ENCODE measurements around the gene TNRC6A.
"Not testable (repeated sequence)": the region's sequence is repeated elsewhere in the genome, so short reads cannot be mapped to it uniquely, and the experiment has no call there.

The TNRC6A gene

DNA sequence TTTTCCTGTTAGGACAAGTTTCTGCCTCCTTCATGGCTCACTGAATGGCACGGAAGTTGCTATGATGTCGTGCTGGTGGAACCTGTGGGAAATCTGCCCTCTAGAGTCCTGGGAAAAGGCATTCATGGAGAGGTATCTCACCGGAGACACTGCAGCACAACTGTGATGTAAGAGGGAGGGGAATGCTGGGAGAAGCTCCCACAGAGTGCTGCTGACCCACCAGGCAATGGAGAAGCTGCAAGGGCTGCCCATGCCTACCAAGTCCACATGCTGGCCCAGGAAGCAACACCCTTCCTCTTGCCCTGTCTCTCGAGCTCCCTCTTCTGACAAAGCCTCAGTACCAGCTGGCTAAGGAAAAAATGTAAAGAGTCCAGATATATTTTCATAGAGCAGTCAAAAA, 71.1 kb downstream of the TNRC6A start:
- no peak for TF ChIP-seq TAF1 (IDR thresholded peaks at IDR 0.05; ENCODE audit: borderline replicate concordance, low read depth, low read length)
- no peak for TF ChIP-seq POLR2A (IDR thresholded peaks at IDR 0.05; ENCODE audit: low read depth, low read length)
- no peak for TF ChIP-seq POLR2AphosphoS5 (IDR thresholded peaks at IDR 0.05; ENCODE audit: low read depth, low read length)
- no peak for DNase-seq (ENCODE audit: insufficient read length)
- no peak for FAIRE-seq

DNA sequence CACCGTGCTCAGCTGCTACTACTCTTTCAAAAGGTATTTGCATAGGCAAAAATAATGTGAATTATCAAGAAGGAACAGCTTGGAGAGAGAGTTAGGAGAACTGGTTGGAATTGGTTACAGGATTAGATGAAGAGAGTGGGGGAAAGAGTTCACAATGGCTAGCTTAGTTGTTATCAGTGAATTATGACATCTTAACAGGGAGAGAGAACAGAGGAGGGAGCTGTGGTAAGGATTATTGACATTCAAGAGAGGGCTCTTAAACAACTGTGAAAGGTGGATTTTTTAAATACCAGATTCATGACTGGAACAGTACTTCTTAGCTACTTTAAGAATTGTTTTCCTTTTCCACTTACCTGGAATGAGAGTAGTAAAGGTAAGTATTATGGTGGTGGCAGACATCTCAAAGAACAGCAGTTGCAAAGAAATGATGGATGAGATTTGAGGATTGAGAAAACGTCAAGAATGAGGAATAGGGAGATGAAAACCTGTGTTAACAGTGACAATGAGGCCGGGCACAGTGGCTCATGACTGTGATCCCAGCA, 72.4 kb downstream of the TNRC6A start:
- FAIRE-seq (no peak), DNase-seq (ENCODE audit: insufficient read length) (no peak)
- TF ChIP-seq POLR2A (IDR thresholded peaks at IDR 0.05; ENCODE audit: low read depth, low read length) (no peak), TAF1 (IDR thresholded peaks at IDR 0.05; ENCODE audit: borderline replicate concordance, low read depth, low read length) (no peak), POLR2AphosphoS5 (IDR thresholded peaks at IDR 0.05; ENCODE audit: low read depth, low read length) (no peak)

- TF ChIP-seq POLR2A (IDR thresholded peaks at IDR 0.05; ENCODE audit: low read depth, low read length) (no peak), POLR2AphosphoS5 (IDR thresholded peaks at IDR 0.05; ENCODE audit: low read depth, low read length) (no peak), TAF1 (IDR thresholded peaks at IDR 0.05; ENCODE audit: borderline replicate concordance, low read depth, low read length) (no peak)
- DNase-seq (ENCODE audit: insufficient read length) (no peak), FAIRE-seq (no peak)
Observed at GRCh38 chr16:24805484-24805883, 76.0 kb downstream of the TNRC6A start.

GRCh38 chr16:24807301-24807700, 77.8 kb downstream of the TNRC6A start:
- DNase-seq (ENCODE audit: insufficient read length), result no peak
- no peak for FAIRE-seq
- TF ChIP-seq POLR2AphosphoS5 (IDR thresholded peaks at IDR 0.05; ENCODE audit: low read depth, low read length), result no peak
- TF ChIP-seq TAF1 (IDR thresholded peaks at IDR 0.05; ENCODE audit: borderline replicate concordance, low read depth, low read length), result no peak
- TF ChIP-seq POLR2A (IDR thresholded peaks at IDR 0.05; ENCODE audit: low read depth, low read length), result no peak

- no peak for TF ChIP-seq TAF1 (IDR thresholded peaks at IDR 0.05; ENCODE audit: borderline replicate concordance, low read depth, low read length)
- no peak for TF ChIP-seq POLR2AphosphoS5 (IDR thresholded peaks at IDR 0.05; ENCODE audit: low read depth, low read length)
- TF ChIP-seq POLR2A (IDR thresholded peaks at IDR 0.05; ENCODE audit: low read depth, low read length), result no peak
- no peak for FAIRE-seq
Observed at GRCh38 chr16:24810951-24811843, 81.7 kb downstream of the TNRC6A start.

GRCh38 chr16:24812813-24813212, 83.4 kb downstream of the TNRC6A start:
- FAIRE-seq; DNase-seq (ENCODE audit: insufficient read length): not testable (repeated sequence)

More at GRCh38 chr16:24810951-24811843, 81.7 kb downstream of the TNRC6A start:
- no peak for DNase-seq (ENCODE audit: insufficient read length)

GRCh38 chr16:24815021-24815420, 85.6 kb downstream of the TNRC6A start:
- no peak for TF ChIP-seq TAF1 (IDR thresholded peaks at IDR 0.05; ENCODE audit: borderline replicate concordance, low read depth, low read length)
- TF ChIP-seq POLR2AphosphoS5 (IDR thresholded peaks at IDR 0.05; ENCODE audit: low read depth, low read length), result no peak
- no peak for TF ChIP-seq POLR2A (IDR thresholded peaks at IDR 0.05; ENCODE audit: low read depth, low read length)
- DNase-seq (ENCODE audit: insufficient read length), result no peak
- no peak for FAIRE-seq

DNA sequence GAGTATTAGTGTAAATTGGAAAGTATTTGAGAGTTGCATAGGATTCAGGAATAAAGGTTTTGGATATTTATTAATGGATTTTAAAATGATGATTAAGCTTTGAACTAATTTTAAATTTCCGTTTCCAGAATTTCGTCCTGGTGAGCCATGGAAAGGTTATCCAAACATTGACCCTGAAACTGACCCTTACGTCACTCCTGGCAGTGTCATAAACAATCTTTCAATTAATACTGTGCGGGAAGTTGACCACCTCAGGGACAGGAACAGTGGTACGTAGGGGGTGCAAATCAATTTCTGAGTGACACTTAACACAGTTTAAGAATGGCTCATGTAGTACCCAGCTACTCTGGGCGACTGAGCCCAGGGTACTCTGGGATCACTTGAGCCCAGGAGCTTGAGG, 87.2 kb downstream of the TNRC6A start:
- TF ChIP-seq POLR2AphosphoS5 (IDR thresholded peaks at IDR 0.05; ENCODE audit: low read depth, low read length) (no peak), TAF1 (IDR thresholded peaks at IDR 0.05; ENCODE audit: borderline replicate concordance, low read depth, low read length) (no peak), POLR2A (IDR thresholded peaks at IDR 0.05; ENCODE audit: low read depth, low read length) (no peak)
- DNase-seq (ENCODE audit: insufficient read length) (no peak), FAIRE-seq (no peak)

GRCh38 chr16:24819462-24820040, 90.1 kb downstream of the TNRC6A start:
- no peak for TF ChIP-seq POLR2A (IDR thresholded peaks at IDR 0.05; ENCODE audit: low read depth, low read length)
- no peak for TF ChIP-seq POLR2AphosphoS5 (IDR thresholded peaks at IDR 0.05; ENCODE audit: low read depth, low read length)
- FAIRE-seq (no peak), DNase-seq (ENCODE audit: insufficient read length) (no peak)

- no peak for TF ChIP-seq TAF1 (IDR thresholded peaks at IDR 0.05; ENCODE audit: borderline replicate concordance, low read depth, low read length)
- TF ChIP-seq POLR2A (IDR thresholded peaks at IDR 0.05; ENCODE audit: low read depth, low read length), result no peak
- TF ChIP-seq POLR2AphosphoS5 (IDR thresholded peaks at IDR 0.05; ENCODE audit: low read depth, low read length), result no peak
- DNase-seq (ENCODE audit: insufficient read length) (no peak), FAIRE-seq (no peak)
Observed at GRCh38 chr16:24820522-24820921, 91.1 kb downstream of the TNRC6A start.

DNA sequence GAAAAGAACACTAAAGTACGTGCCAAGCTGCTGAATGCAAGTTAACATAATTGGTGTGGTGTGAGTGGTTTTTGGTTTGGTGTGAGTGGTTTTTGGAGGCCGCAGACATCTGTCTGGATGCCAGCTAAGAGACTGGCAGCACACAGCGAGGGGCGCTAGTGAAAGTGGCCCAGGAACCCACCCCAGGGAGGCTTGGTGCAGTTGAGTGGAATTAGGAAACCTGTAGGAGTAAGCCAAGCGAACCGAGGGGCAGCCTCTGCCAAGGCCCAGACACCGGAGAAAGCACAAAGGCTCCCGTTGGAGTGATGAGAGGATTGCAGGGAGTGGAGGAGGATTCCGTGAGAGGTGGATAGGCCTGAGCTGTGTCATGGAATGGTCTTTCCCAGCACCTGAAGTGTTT, 91.7 kb downstream of the TNRC6A start:
- no peak for TF ChIP-seq POLR2A (IDR thresholded peaks at IDR 0.05; ENCODE audit: low read depth, low read length)
- TF ChIP-seq POLR2AphosphoS5 (IDR thresholded peaks at IDR 0.05; ENCODE audit: low read depth, low read length), result no peak
- TF ChIP-seq TAF1 (IDR thresholded peaks at IDR 0.05; ENCODE audit: borderline replicate concordance, low read depth, low read length), result no peak
- FAIRE-seq, result no peak
- no peak for DNase-seq (ENCODE audit: insufficient read length)

GRCh38 chr16:24822542-24822941, 93.1 kb downstream of the TNRC6A start:
- TF ChIP-seq TAF1 (IDR thresholded peaks at IDR 0.05; ENCODE audit: borderline replicate concordance, low read depth, low read length), result no peak
- TF ChIP-seq POLR2A (IDR thresholded peaks at IDR 0.05; ENCODE audit: low read depth, low read length), result no peak
- TF ChIP-seq POLR2AphosphoS5 (IDR thresholded peaks at IDR 0.05; ENCODE audit: low read depth, low read length), result no peak
- FAIRE-seq, result no peak
- DNase-seq (ENCODE audit: insufficient read length), result no peak
